Left lobe of liver (tissue), 2 donors: ENCODE results near the gene MYRIP. TPM values are rescaled to one million over a fixed set of nuclear protein-coding genes. Genes with fewer than 3 reads are reported as not detected.
A peak's percentile ranks its signal among the peaks of the same experiment; 100 is the strongest.
"Not testable (repeated sequence)": the region's sequence is repeated elsewhere in the genome, so short reads cannot be mapped to it uniquely, and the experiment has no call there.

ENCODE experiments used
- ATAC-seq: fragments of 200-7000 bp; cut with Tn5 transposase; one replicate; pipeline ENCODE4 v1.9.1; 2020; ENCODE audit warnings: mild to moderate bottlenecking, moderate library complexity
- DNase-seq: peaks from one replicate; pipeline ENCODE4 v3.0.0-alpha.2; 2020; ENCODE audit warnings: low spot score
- total RNA-seq: library from RNA; stranded (reverse); gene quantifications from one replicate; pipeline ENCODE4 v1.2.1, GENCODE V29; 2021
- donor health status: DM: no; HTN: no; CAD: no; lungs with moderate emphysema.
- donor health status: DM: no; HTN: yes; CAD: no.

The MYRIP gene
- total RNA-seq, 1 donor from 2014 or later = 12.7 TPM

- DNase-seq = no peak
- ATAC-seq = peak; percentile 35
Measured at GRCh38 chr3:40073310-40074007, 264.1 kb downstream of the MYRIP start.

DNA sequence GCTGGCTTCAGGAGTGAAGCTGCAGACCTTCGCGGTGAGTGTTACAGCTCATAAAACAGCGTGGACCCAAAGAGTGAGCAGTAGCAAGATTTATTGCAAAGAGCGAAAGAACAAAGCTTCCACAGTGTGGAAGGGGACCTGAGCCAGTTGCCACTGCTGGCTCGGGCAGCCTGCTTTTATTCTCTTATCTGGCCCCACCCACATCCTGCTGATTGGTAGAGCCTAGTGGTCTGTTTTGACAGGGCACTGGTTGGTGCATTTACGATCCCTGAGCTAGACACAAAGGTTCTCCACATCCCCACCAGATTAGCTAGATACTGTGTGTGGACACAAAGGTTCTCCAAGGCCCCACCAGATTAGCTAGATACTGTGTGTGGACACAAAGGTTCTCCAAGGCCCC lies 267.7 kb downstream of the MYRIP start:
- not testable (repeated sequence) for DNase-seq

DNA sequence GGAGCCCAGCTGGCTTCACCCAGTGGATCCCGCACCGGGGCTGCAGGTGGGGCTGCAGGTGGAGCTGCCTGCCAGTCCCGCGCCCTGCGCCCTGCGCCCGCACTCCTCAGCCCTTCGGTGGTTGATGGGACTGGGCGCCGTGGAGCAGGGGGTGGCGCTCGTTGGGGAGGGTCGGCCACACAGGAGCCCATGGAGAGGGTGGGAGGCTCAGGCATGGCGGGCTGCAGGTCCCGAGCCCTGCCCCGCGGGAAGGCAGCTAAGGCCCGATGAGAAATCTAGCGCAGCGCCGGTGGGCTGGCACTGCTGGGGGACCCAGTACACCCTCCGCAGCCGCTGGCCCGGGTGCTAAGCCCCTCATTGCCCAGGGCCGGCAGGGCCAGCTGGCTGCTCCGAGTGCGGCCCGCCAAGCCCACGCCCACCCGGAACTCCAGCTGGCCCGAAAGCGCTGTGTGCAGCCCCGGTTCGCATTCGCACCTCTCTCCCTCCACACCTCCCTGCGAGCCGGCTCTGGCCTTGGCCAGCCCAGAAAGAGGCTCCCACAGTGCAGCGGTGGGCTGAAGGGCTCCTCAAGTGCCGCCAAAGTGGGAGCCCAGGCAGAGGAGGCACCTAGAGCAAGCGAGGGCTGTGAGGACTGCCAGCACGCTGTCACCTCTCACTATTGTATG lies 268.6 kb downstream of the MYRIP start:
- ATAC-seq, DNase-seq: not testable (repeated sequence)

More for the DNA sequence above, 267.7 kb downstream of the MYRIP start:
- not testable (repeated sequence) for ATAC-seq

DNA sequence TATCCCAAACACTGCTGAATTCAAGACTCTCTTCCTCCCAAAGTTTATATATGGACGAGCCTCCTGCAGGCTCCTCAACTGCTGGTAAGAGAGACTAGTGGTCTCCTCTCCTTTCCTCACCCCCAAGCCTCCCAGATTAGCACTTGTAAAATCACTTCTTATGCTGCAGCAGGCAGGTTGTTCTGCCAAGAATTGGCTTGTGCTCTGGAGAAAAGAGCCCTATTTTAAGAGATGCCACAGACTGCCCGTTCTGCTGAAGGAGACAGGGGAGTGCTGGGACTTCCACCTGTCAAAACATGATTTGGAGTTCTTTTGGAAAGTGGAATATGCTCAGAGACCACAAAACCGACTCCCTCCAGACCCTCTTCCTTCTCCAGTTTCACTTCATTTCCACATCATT lies 269.2 kb downstream of the MYRIP start:
- ATAC-seq = no peak
- DNase-seq = no peak

DNA sequence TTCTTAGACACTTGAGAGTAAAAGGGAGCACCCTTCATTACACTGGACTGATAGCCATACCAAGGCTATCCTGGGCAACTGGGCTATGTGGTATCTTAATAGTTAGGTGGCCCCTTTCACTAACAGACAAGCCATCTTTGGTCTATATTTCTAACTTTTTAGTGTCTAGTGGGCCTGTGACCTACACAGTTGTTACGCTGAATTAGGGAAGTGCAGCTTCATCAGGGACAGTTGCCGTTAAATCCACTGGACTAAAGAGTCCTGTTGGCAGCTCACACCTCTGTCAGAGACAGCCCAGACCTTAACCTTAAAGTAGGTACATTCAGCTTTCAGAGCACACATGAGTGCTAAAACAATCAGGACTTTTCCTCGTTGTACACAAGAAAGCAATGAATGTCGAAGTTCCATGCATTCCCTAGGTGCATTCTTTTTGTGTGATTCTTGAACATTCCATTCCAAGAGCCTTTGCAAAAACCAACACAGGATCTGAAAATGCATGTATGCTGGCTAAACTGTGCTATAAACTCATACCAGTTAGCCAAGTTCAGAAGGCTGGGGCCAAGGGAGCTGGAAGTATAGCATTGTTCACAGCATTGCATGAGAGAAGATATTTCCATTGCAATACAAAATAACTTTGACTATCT lies 269.9 kb downstream of the MYRIP start:
- DNase-seq (no peak), ATAC-seq (no peak)

GRCh38 chr3:40079847-40080240 lies 270.4 kb downstream of the MYRIP start:
- no peak for ATAC-seq
- no peak for DNase-seq

DNA sequence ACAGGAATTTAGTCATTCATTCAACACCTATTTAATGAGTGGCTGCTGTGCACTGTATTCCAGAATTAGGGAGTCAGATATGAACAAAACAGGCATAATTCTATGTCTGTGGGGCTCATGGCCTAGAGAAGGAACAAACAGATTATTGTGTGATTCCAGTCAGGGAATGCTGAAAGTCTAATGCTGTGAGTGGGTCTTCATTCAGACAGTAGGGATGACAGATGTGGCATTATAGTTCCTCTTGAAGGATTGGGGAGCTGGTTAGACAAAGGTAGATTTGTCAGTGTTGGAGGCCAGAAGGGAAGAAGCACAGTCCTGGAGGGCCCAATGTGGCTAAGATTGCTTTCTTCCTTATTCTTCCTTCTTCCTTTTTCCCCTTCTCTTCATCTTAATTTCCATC lies 273.7 kb downstream of the MYRIP start:
- DNase-seq (no peak), ATAC-seq (no peak)

DNA sequence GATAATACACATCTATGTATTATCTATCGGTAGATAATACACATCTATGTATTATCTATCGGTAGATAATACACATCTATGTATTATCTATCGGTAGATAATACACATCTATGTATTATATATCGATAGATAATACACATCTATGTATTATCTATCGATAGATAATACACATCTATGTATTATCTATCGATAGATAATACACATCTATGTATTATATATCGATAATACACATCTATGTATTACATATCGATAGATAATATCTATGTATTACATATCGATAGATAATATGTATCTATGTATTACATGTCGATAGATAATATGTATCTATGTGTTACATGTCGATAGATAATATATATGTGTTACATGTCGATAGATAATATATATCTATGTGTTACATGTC lies 275.0 kb downstream of the MYRIP start:
- ATAC-seq, DNase-seq: not testable (repeated sequence)

- DNase-seq (no peak), ATAC-seq (peak; percentile 95)
Measured at GRCh38 chr3:40086890-40087883, 277.8 kb downstream of the MYRIP start.

GRCh38 chr3:40088527-40089170 lies 279.2 kb downstream of the MYRIP start:
- DNase-seq (no peak), ATAC-seq (no peak)

- peak; percentile 57 for DNase-seq
- peak; percentile 74 for ATAC-seq
Measured at GRCh38 chr3:40096661-40097111, 287.3 kb downstream of the MYRIP start.

- ATAC-seq = no peak
- no peak for DNase-seq
Measured at GRCh38 chr3:40097131-40098117, 288.0 kb downstream of the MYRIP start.

GRCh38 chr3:40098261-40098759 lies 288.9 kb downstream of the MYRIP start:
- no peak for ATAC-seq
- DNase-seq = no peak

GRCh38 chr3:40099871-40100270 lies 290.5 kb downstream of the MYRIP start:
- DNase-seq (no peak), ATAC-seq (peak; percentile 68)

GRCh38 chr3:40102182-40102581 lies 292.8 kb downstream of the MYRIP start:
- ATAC-seq = no peak

GRCh38 chr3:40103829-40104228 lies 294.4 kb downstream of the MYRIP start:
- ATAC-seq (no peak), DNase-seq (no peak)

More at GRCh38 chr3:40102182-40102581, 292.8 kb downstream of the MYRIP start:
- no peak for DNase-seq

GRCh38 chr3:40104441-40104840 lies 295.0 kb downstream of the MYRIP start:
- DNase-seq = no peak
- no peak for ATAC-seq

DNA sequence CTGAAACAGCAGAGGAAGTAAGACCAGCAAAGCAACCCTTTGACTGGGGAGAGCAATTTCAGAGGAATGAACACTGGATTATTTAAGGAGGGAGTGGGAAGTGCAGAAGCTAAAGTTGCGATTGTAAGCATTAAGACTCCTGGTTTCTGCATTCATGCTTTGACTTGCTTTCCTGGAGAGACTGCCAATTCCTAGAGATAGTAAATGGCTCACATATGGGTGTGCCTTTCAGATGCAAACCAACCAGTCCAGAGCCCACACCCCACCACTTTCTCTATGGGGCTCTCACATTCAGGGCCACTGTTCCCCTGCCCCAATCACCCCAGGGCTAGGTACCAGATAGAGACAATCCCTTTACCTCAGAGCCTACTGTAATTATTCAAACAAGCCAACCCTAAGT lies 299.2 kb downstream of the MYRIP start:
- DNase-seq = no peak
- ATAC-seq = no peak
